Keratinocyte (primary cell): ENCODE measurements around the gene NFAT5. TPM values are rescaled to one million over a fixed set of nuclear protein-coding genes. Genes with fewer than 3 reads are reported as not detected.
A peak's percentile ranks its signal among the peaks of the same experiment; 100 is the strongest.
"Not testable (repeated sequence)": the region's sequence is repeated elsewhere in the genome, so short reads cannot be mapped to it uniquely, and the experiment has no call there.

Experiments
- DNase-seq: peaks from one replicate; pipeline ENCODE4 v3.0.0-alpha.2; 2011; ENCODE audit warnings: low read depth, missing footprints, low spot score
- FAIRE-seq: peaks from 2 replicates; lab custom pipeline; 2011; peaks lifted over from hg19 to GRCh38; lab: Jason Lieb, UNC
- H2AFZ ChIP-seq: 2 replicates; pipeline ENCODE4 v1.6.0; 2012; ENCODE audit warnings: low read length, control low read depth, inconsistent platforms; ENCODE audit not compliant: control insufficient read depth
- H3K27ac ChIP-seq: 2 replicates; pipeline ENCODE4 v1.5.1; 2011; ENCODE audit warnings: low read length; ENCODE audit not compliant: control insufficient read depth, insufficient read depth
- H3K27me3 ChIP-seq: 3 replicates; pipeline ENCODE4 v1.6.0; 2011; ENCODE audit warnings: low read length; ENCODE audit not compliant: control insufficient read depth, insufficient read depth; ENCODE audit errors: extremely low read depth
- H3K36me3 ChIP-seq, 2 experiments: 2 replicates in 1 of 2; 3 replicates in 1 of 2; pipeline ENCODE4 v1.5.1; 2011; ENCODE audit warnings: low read length in 2 of 2, mild to moderate bottlenecking in 1 of 2; ENCODE audit not compliant: control insufficient read depth in 2 of 2, insufficient read depth in 2 of 2; ENCODE audit errors: extremely low read depth in 1 of 2
- H3K4me1 ChIP-seq: 3 replicates; pipeline ENCODE4 v1.5.1; 2011; ENCODE audit warnings: low read length; ENCODE audit not compliant: control insufficient read depth, insufficient read depth; ENCODE audit errors: extremely low read depth
- H3K4me2 ChIP-seq: 3 replicates; pipeline ENCODE4 v1.6.0; 2011; ENCODE audit warnings: low read depth, low read length; ENCODE audit not compliant: control insufficient read depth, insufficient read depth; ENCODE audit errors: extremely low read depth
- H3K4me3 ChIP-seq, 3 experiments: fragments of 200-600 bp in 1 of 3; sonication (generic) in 1 of 3; 2 replicates in 2 of 3; 3 replicates in 1 of 3; pipeline ENCODE4 v1.5.1; 2011 to 2016; ENCODE audit warnings: low read length in 3 of 3, mild to moderate bottlenecking in 3 of 3, control low read depth in 2 of 3, inconsistent platforms in 1 of 3, low read depth in 1 of 3, mixed read lengths in 1 of 3, mixed run types in 1 of 3, moderate library complexity in 1 of 3; ENCODE audit not compliant: control insufficient read depth in 2 of 3, insufficient read depth in 2 of 3; ENCODE audit errors: extremely low read depth in 1 of 3
- H3K79me2 ChIP-seq: 2 replicates; pipeline ENCODE4 v1.6.0; 2012; ENCODE audit warnings: low read length; ENCODE audit not compliant: control insufficient read depth, insufficient read depth
- H3K9ac ChIP-seq: 3 replicates; pipeline ENCODE4 v1.6.0; 2011; ENCODE audit warnings: low read length; ENCODE audit not compliant: control insufficient read depth, insufficient read depth; ENCODE audit errors: extremely low read depth
- H3K9me1 ChIP-seq: 3 replicates; pipeline ENCODE4 v1.6.0; 2011; ENCODE audit warnings: low read length; ENCODE audit not compliant: control insufficient read depth, insufficient read depth; ENCODE audit errors: extremely low read depth
- H3K9me3 ChIP-seq: 2 replicates; pipeline ENCODE4 v1.5.1; 2012; ENCODE audit warnings: low read depth, low read length; ENCODE audit not compliant: control insufficient read depth
- H4K20me1 ChIP-seq: 3 replicates; pipeline ENCODE4 v1.6.0; 2011; ENCODE audit warnings: low read length; ENCODE audit not compliant: control insufficient read depth, insufficient read depth; ENCODE audit errors: extremely low read depth
- EZH2 ChIP-seq: IDR thresholded peaks from one replicate; pipeline ENCODE4 v1.6.1; 2012; ENCODE audit warnings: inconsistent platforms, mild to moderate bottlenecking, low read length, moderate library complexity
- dilution Hi-C: fragments of 300-500 bp; cut with MboI; formaldehyde crosslinking; loops from one replicate; pipeline ENCODE4 v1.7.0; 2020; ENCODE audit warnings: low sequenced_read_pairs; ENCODE audit not compliant: extremely low pct_ligation_motif_present
- polyA plus RNA-seq, 5 experiments: library from polyadenylated mRNA; depleted of rRNA in 3 of 5; stranded (reverse) in 3 of 5; stranded (forward) in 1 of 5; unstranded in 1 of 5; fragments of >200 nt; gene quantifications; 1 replicate in 1 of 5; 2 replicates in 3 of 5; 3 replicates in 1 of 5; pipeline versions ENCODE4 v1.2.1 to v1.2.3, GENCODE V29; 2011 to 2012; ENCODE audit warnings: missing spikeins in 2 of 5, low read depth in 1 of 5, low replicate concordance in 1 of 5
- TF ChIP-seq, protein P1 (sequence below), 3 experiments: IDR thresholded peaks in 1 of 3; conservative IDR thresholded peaks in 1 of 3; optimal IDR thresholded peaks in 1 of 3; 2 replicates in 2 of 3; 3 replicates in 1 of 3; pipeline versions ENCODE3 to v1.5.1; 2011; ENCODE audit warnings: low read length in 3 of 3, mild to moderate bottlenecking in 3 of 3, moderate library complexity in 2 of 3, control low read depth in 1 of 3, inconsistent platforms in 1 of 3; ENCODE audit not compliant: insufficient read depth in 2 of 3; ENCODE audit errors: extremely low read depth in 1 of 3

The NFAT5 gene
- polyA plus RNA-seq, 1 donor (not counting 4 experiments of a cell fraction or from before 2014, with no cell fraction given) = 24.9 TPM

GRCh38 chr16:69566981-69567680 lies 1.4 kb downstream of the NFAT5 start:
- Histone ChIP-seq H3K9ac (peak overlapping the region; percentile 87), H3K9me3 (no peaks in the 10 kb centered on the region), H3K4me1 (peaks cover 22% of the 10 kb centered on the region), H4K20me1 (no peaks in the 10 kb centered on the region), H3K4me3 (peak overlapping the region; percentile 76 to 90 (median 79)), H3K79me2 (peaks cover 68% of the 10 kb centered on the region), H3K9me1 (no peaks in the 10 kb centered on the region), H3K36me3 (peaks cover 3 to 9% of the 10 kb centered on the region in 2 experiments), H2AFZ (no peak overlapping the region), H3K27ac (peak overlapping the region; percentile 83), H3K27me3 (no peaks in the 10 kb centered on the region), H3K4me2 (peak overlapping the region; percentile 73)
- DNase-seq = no peak
- dilution Hi-C loops = no loop called here
- TF ChIP-seq EZH2 = no peak
- TF ChIP-seq, protein P1, sequence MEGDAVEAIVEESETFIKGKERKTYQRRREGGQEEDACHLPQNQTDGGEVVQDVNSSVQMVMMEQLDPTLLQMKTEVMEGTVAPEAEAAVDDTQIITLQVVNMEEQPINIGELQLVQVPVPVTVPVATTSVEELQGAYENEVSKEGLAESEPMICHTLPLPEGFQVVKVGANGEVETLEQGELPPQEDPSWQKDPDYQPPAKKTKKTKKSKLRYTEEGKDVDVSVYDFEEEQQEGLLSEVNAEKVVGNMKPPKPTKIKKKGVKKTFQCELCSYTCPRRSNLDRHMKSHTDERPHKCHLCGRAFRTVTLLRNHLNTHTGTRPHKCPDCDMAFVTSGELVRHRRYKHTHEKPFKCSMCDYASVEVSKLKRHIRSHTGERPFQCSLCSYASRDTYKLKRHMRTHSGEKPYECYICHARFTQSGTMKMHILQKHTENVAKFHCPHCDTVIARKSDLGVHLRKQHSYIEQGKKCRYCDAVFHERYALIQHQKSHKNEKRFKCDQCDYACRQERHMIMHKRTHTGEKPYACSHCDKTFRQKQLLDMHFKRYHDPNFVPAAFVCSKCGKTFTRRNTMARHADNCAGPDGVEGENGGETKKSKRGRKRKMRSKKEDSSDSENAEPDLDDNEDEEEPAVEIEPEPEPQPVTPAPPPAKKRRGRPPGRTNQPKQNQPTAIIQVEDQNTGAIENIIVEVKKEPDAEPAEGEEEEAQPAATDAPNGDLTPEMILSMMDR (optimal IDR thresholded peaks at IDR 0.05 in 1 of 3, IDR thresholded peaks at IDR 0.05 in 1 of 3, conservative IDR thresholded peaks at IDR 0.05 in 1 of 3; ENCODE audit: extremely low read depth in 1 of 3, insufficient read depth in 2 of 3, low read length in 3 of 3) = peak in 1 of 3 experiments; percentile 14
- no peak for FAIRE-seq

GRCh38 chr16:69568676-69569075 lies 2.9 kb downstream of the NFAT5 start:
- Histone ChIP-seq H4K20me1 (no peaks in the 10 kb centered on the region), H3K27me3 (no peaks in the 10 kb centered on the region), H3K36me3 (peaks cover 3 to 9% of the 10 kb centered on the region in 2 experiments), H3K4me1 (peaks cover 21% of the 10 kb centered on the region), H3K9me3 (no peaks in the 10 kb centered on the region), H3K4me3 (peak overlapping the region in 2 of 3 experiments; percentile 53 to 76), H3K27ac (peak overlapping the region; percentile 57), H3K79me2 (peaks cover 83% of the 10 kb centered on the region), H2AFZ (no peak overlapping the region), H3K4me2 (peak overlapping the region; percentile 73), H3K9me1 (no peaks in the 10 kb centered on the region), H3K9ac (no peak overlapping the region)
- FAIRE-seq (no peak), DNase-seq (no peak)
- TF ChIP-seq, protein P1 (optimal IDR thresholded peaks at IDR 0.05 in 1 of 3, IDR thresholded peaks at IDR 0.05 in 1 of 3, conservative IDR thresholded peaks at IDR 0.05 in 1 of 3; ENCODE audit: extremely low read depth in 1 of 3, insufficient read depth in 2 of 3, low read length in 3 of 3) = no peak
- no peak for TF ChIP-seq EZH2
- dilution Hi-C loops = no loop called here

- peaks cover 93% of the 10 kb centered on the region for H3K79me2 ChIP-seq
- FAIRE-seq, H3K9me1 ChIP-seq, H3K9ac ChIP-seq, H3K9me3 ChIP-seq, H3K4me1 ChIP-seq, H3K27ac ChIP-seq, dilution Hi-C loops, H2AFZ ChIP-seq, DNase-seq, H3K27me3 ChIP-seq, H3K4me2 ChIP-seq, H3K36me3 ChIP-seq, H3K4me3 ChIP-seq, H4K20me1 ChIP-seq: not testable (repeated sequence)
Observed at GRCh38 chr16:69578771-69579170, 13.0 kb downstream of the NFAT5 start.
